ENCODE data around the gene ALDH4A1. TPM values are rescaled to one million over a fixed set of nuclear protein-coding genes. Genes with fewer than 3 reads are reported as not detected.

Gene ALDH4A1
- total RNA-seq, 2 experiments from 2014 or later, result 0.61 to 0.71 TPM

DNA sequence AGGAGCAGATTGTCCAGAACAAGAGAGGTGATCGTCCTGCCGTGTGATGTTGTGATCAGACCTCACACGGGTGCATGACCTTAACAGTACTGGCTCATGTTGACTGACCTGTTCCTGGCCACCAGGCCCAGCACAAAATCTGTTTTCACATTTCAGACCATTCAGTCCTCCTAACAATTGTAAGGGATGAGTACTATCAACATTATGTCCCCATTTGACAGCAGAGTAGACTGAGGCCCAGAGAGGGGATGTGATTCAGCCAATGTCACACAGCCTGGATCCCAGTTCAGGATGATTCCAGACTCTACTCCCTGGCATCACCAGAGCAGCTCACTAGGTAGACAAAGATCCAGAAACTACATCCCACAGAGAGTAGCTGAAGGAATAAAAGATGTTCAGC lies 35.5 kb downstream of the ALDH4A1 start:
- Mint-ChIP-seq H3K4me1 (ENCODE audit: low read depth) (no peaks in the 10 kb centered on the region), H3K36me3 (ENCODE audit: low read depth) (no peaks in the 10 kb centered on the region), H3K9me3 (no peaks in the 10 kb centered on the region), H3K4me3 (no peak overlapping the region), H3K27ac (no peak overlapping the region), H3K27me3 (no peaks in the 10 kb centered on the region)
- H3K9me3 ChIP-seq (ENCODE audit: control insufficient read depth in 1 of 2, insufficient read depth in 1 of 2, low read length in 2 of 2), result no peaks in the 10 kb centered on the region
- ChIA-PET CTCF (no interaction called here), POLR2A (no interaction called here)
- no peak for TF ChIP-seq CTCF (IDR thresholded peaks at IDR 0.05)
- H3K4me3 ChIP-seq (ENCODE audit: low read length), result no peak overlapping the region
- ATAC-seq (ENCODE audit: poor library complexity) (no peak), DNase-seq (no peak)
- H3K27me3 ChIP-seq (ENCODE audit: control insufficient read depth in 1 of 2, insufficient read depth in 2 of 2, low read length in 2 of 2), result peaks cover 0 to 6% of the 10 kb centered on the region in 2 experiments
- H3K27ac ChIP-seq (ENCODE audit: low read depth in 1 of 2, low read length in 2 of 2), result no peak overlapping the region
- H3K36me3 ChIP-seq (ENCODE audit: insufficient read depth, low read length), result no peaks in the 10 kb centered on the region
- no peaks in the 10 kb centered on the region for H3K4me1 ChIP-seq (ENCODE audit: insufficient read depth, low read length)
- intact Hi-C loops (cut with DNase I, micrococcal nuclease), result no loop called here

GRCh38 chr1:18866314-18866713 lies 36.0 kb downstream of the ALDH4A1 start:
- intact Hi-C loops (cut with DNase I, micrococcal nuclease), result no loop called here
- TF ChIP-seq CTCF (IDR thresholded peaks at IDR 0.05), result no peak
- H3K36me3 Mint-ChIP-seq (ENCODE audit: low read depth), result no peaks in the 10 kb centered on the region
- Histone ChIP-seq H3K27ac (ENCODE audit: low read depth in 1 of 2, low read length in 2 of 2) (no peak overlapping the region), H3K9me3 (ENCODE audit: control insufficient read depth in 1 of 2, insufficient read depth in 1 of 2, low read length in 2 of 2) (no peaks in the 10 kb centered on the region), H3K27me3 (ENCODE audit: control insufficient read depth in 1 of 2, insufficient read depth in 2 of 2, low read length in 2 of 2) (peaks cover 0 to 6% of the 10 kb centered on the region in 2 experiments), H3K36me3 (ENCODE audit: insufficient read depth, low read length) (no peaks in the 10 kb centered on the region), H3K4me1 (ENCODE audit: insufficient read depth, low read length) (no peaks in the 10 kb centered on the region), H3K4me3 (ENCODE audit: low read length) (no peak overlapping the region)
- H3K4me3 Mint-ChIP-seq, result no peak overlapping the region
- no peaks in the 10 kb centered on the region for H3K9me3 Mint-ChIP-seq
- H3K27me3 Mint-ChIP-seq, result no peaks in the 10 kb centered on the region
- no peaks in the 10 kb centered on the region for H3K4me1 Mint-ChIP-seq (ENCODE audit: low read depth)
- CTCF ChIA-PET, result no interaction called here
- no peak for DNase-seq
- POLR2A ChIA-PET, result no interaction called here
- ATAC-seq (ENCODE audit: poor library complexity), result no peak
- H3K27ac Mint-ChIP-seq, result no peak overlapping the region

GRCh38 chr1:18865176-18865575 lies 37.2 kb downstream of the ALDH4A1 start:
- H3K27me3 ChIP-seq (ENCODE audit: control insufficient read depth in 1 of 2, insufficient read depth in 2 of 2, low read length in 2 of 2), result peaks cover 0 to 6% of the 10 kb centered on the region in 2 experiments
- DNase-seq (no peak), ATAC-seq (ENCODE audit: poor library complexity) (no peak)
- H3K27ac Mint-ChIP-seq, result no peak overlapping the region
- intact Hi-C loops (cut with DNase I, micrococcal nuclease), result no loop called here
- no peaks in the 10 kb centered on the region for H3K36me3 Mint-ChIP-seq (ENCODE audit: low read depth)
- H3K4me1 ChIP-seq (ENCODE audit: insufficient read depth, low read length), result no peaks in the 10 kb centered on the region
- H3K27me3 Mint-ChIP-seq, result no peaks in the 10 kb centered on the region
- no peaks in the 10 kb centered on the region for H3K9me3 ChIP-seq (ENCODE audit: control insufficient read depth in 1 of 2, insufficient read depth in 1 of 2, low read length in 2 of 2)
- ChIA-PET POLR2A (no interaction called here), CTCF (no interaction called here)
- no peaks in the 10 kb centered on the region for H3K9me3 Mint-ChIP-seq
- no peak overlapping the region for H3K4me3 ChIP-seq (ENCODE audit: low read length)
- H3K4me1 Mint-ChIP-seq (ENCODE audit: low read depth), result no peaks in the 10 kb centered on the region
- no peak for TF ChIP-seq CTCF (IDR thresholded peaks at IDR 0.05)
- H3K4me3 Mint-ChIP-seq, result no peak overlapping the region
- no peaks in the 10 kb centered on the region for H3K36me3 ChIP-seq (ENCODE audit: insufficient read depth, low read length)
- no peak overlapping the region for H3K27ac ChIP-seq (ENCODE audit: low read depth in 1 of 2, low read length in 2 of 2)

Data from CD4-positive, alpha-beta T cell (primary cell).